Ishikawa (cell line): ENCODE measurements around the gene BRICD5.

Experiments
- CREB1 ChIP-seq: IDR thresholded peaks from 2 replicates; pipeline ENCODE4 v1.6.1; 2012; ENCODE audit warnings: low read depth
- EGR1 ChIP-seq: IDR thresholded peaks from 2 replicates; pipeline ENCODE4 v1.6.1; 2012
- MAX ChIP-seq: IDR thresholded peaks from 2 replicates; pipeline ENCODE4 v1.6.1; 2012
- RAD21 ChIP-seq: IDR thresholded peaks from 2 replicates; pipeline ENCODE4 v1.6.1; 2012; ENCODE audit warnings: low read depth
- REST ChIP-seq: IDR thresholded peaks from 2 replicates; pipeline ENCODE4 v1.6.1; 2012; ENCODE audit warnings: low read depth, mild to moderate bottlenecking

- TF ChIP-seq RAD21 (no peak), EGR1 (no peak), CREB1 (no peak), MAX (no peak), REST (no peak)
Measured at GRCh38 chr16:2175454-2175853, 35.2 kb downstream of the BRICD5 start.
